K562 (cell line): Measurements from ENCODE around the gene SHROOM3. TPM values are rescaled to one million over a fixed set of nuclear protein-coding genes. Genes with fewer than 3 reads are reported as not detected.
A peak's percentile ranks its signal among the peaks of the same experiment; 100 is the strongest.

Experiments used
- ATF7 ChIP-seq: fragments of 450-650 bp; IDR thresholded peaks from 2 replicates; pipeline ENCODE4 v1.7.1; 2014; ENCODE audit warnings: mild to moderate bottlenecking, moderate library complexity
- BRD9 ChIP-seq: fragments of 450-650 bp; IDR thresholded peaks from 2 replicates; pipeline ENCODE4 v1.6.1; 2018; ENCODE audit warnings: low read depth; ENCODE audit not compliant: partially characterized antibody
- ETS1 ChIP-seq: conservative IDR thresholded peaks from 2 replicates; pipeline ENCODE4 v1.6.1; 2011; ENCODE audit warnings: low read depth, mild to moderate bottlenecking, low read length; ENCODE audit not compliant: control insufficient read depth
- GMEB1 ChIP-seq: fragments of 250-450 bp; sonication (Bioruptor Pico); IDR thresholded peaks from 2 replicates; pipeline ENCODE4 v1.4.0; 2020; ENCODE audit warnings: mild to moderate bottlenecking
- ILK ChIP-seq: fragments of 450-650 bp; IDR thresholded peaks from 2 replicates; pipeline ENCODE4 v1.6.1; 2016; ENCODE audit warnings: missing genetic modification characterization, low read depth, mild to moderate bottlenecking, missing compliant biosample characterization, moderate library complexity, borderline replicate concordance
- JUN ChIP-seq, 2 experiments: sonication (generic) in 1 of 2; formaldehyde crosslinking in 1 of 2; IDR thresholded peaks; 2 replicates each; pipeline versions ENCODE4 v1.6.1 to v1.8.0; 2012 to 2022; ENCODE audit warnings: borderline replicate concordance in 2 of 2, mild to moderate bottlenecking in 2 of 2, improper control_type of control experiment in 1 of 2, low read depth in 1 of 2, low read length in 1 of 2, missing genetic modification reagents in 1 of 2
- KLF6 ChIP-seq: fragments of 250-450 bp; sonication (Bioruptor Pico); IDR thresholded peaks from 2 replicates; pipeline ENCODE4 v1.4.0; 2020; ENCODE audit warnings: mild to moderate bottlenecking, moderate library complexity, borderline replicate concordance
- L3MBTL2 ChIP-seq: fragments of 450-650 bp; IDR thresholded peaks from 2 replicates; pipeline ENCODE4 v1.6.1; 2016; ENCODE audit warnings: mild to moderate bottlenecking, moderate library complexity
- NFIX ChIP-seq: fragments of 250-450 bp; sonication (Bioruptor Pico); IDR thresholded peaks from 2 replicates; pipeline ENCODE4 v1.4.0; 2020; ENCODE audit warnings: low read depth, mild to moderate bottlenecking, moderate library complexity
- PRPF4 ChIP-seq: fragments of 200-400 bp; formaldehyde crosslinking; IDR thresholded peaks from one replicate; pipeline ENCODE4 v1.6.1; 2017; ENCODE audit warnings: low read length, low read depth, mild to moderate bottlenecking; ENCODE audit not compliant: insufficient read depth, poor library complexity, severe bottlenecking
- RBFOX2 ChIP-seq: fragments of 200-400 bp; formaldehyde crosslinking; IDR thresholded peaks from 2 replicates; pipeline ENCODE4 v1.6.1; 2017; ENCODE audit warnings: low read depth, mild to moderate bottlenecking, low read length, moderate library complexity
- SIN3B ChIP-seq: fragments of 450-650 bp; IDR thresholded peaks from 2 replicates; pipeline ENCODE4 v1.6.1; 2017; ENCODE audit warnings: low read depth, mild to moderate bottlenecking, moderate library complexity
- SMARCA4 ChIP-seq: fragments of 450-650 bp; IDR thresholded peaks from 2 replicates; pipeline ENCODE4 v1.6.1; 2016
- STAT5B ChIP-seq: fragments of 250-450 bp; sonication (Bioruptor Pico); IDR thresholded peaks from 2 replicates; pipeline ENCODE4 v1.8.0; 2021; ENCODE audit warnings: mild to moderate bottlenecking, inconsistent platforms
- TRIM24 ChIP-seq, 2 experiments: fragments of 450-650 bp; IDR thresholded peaks; 2 replicates each; pipeline ENCODE4 v1.6.1; 2016
- U2AF2 ChIP-seq: fragments of 200-400 bp; formaldehyde crosslinking; optimal IDR thresholded peaks from 2 replicates; pipeline ENCODE3; 2017; ENCODE audit warnings: low read depth, mild to moderate bottlenecking, low read length
- ZNF175 ChIP-seq: fragments of 200-800 bp; sonication (Bioruptor generic); IDR thresholded peaks from 2 replicates; pipeline ENCODE4 v1.6.1; 2016; ENCODE audit warnings: low read depth, mild to moderate bottlenecking, missing genetic modification characterization, missing compliant biosample characterization
- ZNF407 ChIP-seq: fragments of 450-650 bp; IDR thresholded peaks from 2 replicates; pipeline ENCODE4 v1.6.1; 2016; ENCODE audit warnings: low read depth
- polyA plus RNA-seq, 8 experiments: library from polyadenylated mRNA; depleted of rRNA in 4 of 8; stranded (reverse) in 5 of 8; unstranded in 3 of 8; fragments of >200 nt; fragmentation: Nextera tagmentation in 2 of 8; fragmentation: Illumina TruSeq in 1 of 8; extraction: Ambion mirVana in 2 of 8; extraction: Trizol in 1 of 8; gene quantifications; 2 replicates each; pipeline versions ENCODE4 v1.2.1 to v1.2.3, GENCODE V29; 2011 to 2014; ENCODE audit warnings: inconsistent platforms in 1 of 8, missing spikeins in 1 of 8
- total RNA-seq, 7 experiments: library from RNA; depleted of rRNA in 6 of 7; stranded (reverse); fragments of >200 nt in 6 of 7; fragmentation: Illumina TruSeq in 2 of 7; extraction: Trizol in 2 of 7; gene quantifications; 2 replicates each; pipeline versions ENCODE4 v1.2.1 to v1.2.3, GENCODE V29; 2011 to 2021; ENCODE audit warnings: low replicate concordance in 1 of 7

The SHROOM3 gene
- total and polyA plus RNA-seq, 9 of the 15 experiments (the other 6 are each of a cell fraction or from before 2014, with no cell fraction given) = 0.01 to 0.07 TPM; not detected in 7

GRCh38 chr4:76459291-76459723 lies 24.3 kb downstream of the SHROOM3 start (continued):
- TF ChIP-seq TRIM24 (IDR thresholded peaks at IDR 0.05) (0 out of 4 replicates have a peak, but pooled peaks of 1 of the 2 experiments have one; percentile 14), ZNF175 (no peak), ZNF407 (no peak), SMARCA4 (peak; percentile 67), BRD9 (no peak), ILK (tag) (no peak), JUN (IDR thresholded peaks at IDR 0.05; ENCODE audit: borderline replicate concordance, low read depth, low read length) (peak; percentile 64; the same call in 1 of the 2 replicates), JUN (CRISPR knock-in tag; IDR thresholded peaks at IDR 0.05; ENCODE audit: borderline replicate concordance) (no peak), KLF6 (CRISPR knock-in tag) (no peak), NFIX (CRISPR knock-in tag) (no peak), PRPF4 (no peak), L3MBTL2 (no peak), RBFOX2 (no peak), SIN3B (no peak), GMEB1 (no peak), U2AF2 (no peak), ATF7 (peak; percentile 22; the same call in 1 of the 2 replicates), ETS1 (no peak), STAT5B (CRISPR knock-in tag) (no peak)
